ENCODE results near the gene MORN1.

Gene MORN1

DNA sequence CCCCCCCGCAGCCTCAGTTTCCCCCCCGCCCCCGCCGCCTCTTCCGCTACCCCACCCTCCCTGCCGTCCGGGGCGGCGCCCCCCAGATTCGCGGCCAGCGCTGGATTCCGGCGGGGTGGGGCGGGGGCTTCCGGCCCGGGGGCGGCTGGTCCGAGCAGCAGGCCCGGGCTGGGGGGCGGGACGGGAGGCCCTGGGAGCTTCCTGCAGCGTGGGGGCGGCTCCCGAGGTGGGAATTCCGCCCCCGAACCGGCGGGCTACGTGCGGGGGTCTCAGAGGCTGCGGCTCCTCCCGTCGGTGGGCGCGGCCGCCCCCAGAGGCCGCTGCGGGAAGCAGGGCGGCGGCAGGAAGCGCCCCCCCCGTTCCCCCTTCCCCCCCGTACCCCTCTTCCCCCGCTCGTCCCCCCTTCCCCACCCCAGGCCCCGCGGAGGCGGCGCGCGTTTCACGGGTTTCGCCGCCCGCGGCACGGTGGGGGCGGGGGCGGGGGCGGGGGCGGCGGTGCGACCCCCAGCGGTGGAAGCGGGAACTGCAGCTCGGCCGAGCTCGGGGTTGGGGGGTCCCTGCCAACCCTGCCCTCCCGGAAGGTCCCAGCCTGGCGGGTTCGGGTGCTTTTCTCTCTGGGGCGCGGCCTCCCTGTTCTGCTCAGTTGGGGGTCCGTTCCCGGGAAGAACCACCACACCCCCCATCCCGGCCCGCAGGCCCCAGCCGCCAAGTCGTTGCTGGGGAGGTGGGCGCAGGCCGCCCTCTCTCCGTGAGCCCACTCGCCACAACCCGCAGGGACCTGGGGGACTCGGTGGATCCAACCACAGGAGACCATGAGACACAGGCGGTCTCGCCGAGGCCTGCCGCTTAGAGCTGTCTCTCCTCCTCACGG is 76.3 kb downstream of the MORN1 start:
- Histone ChIP-seq H3K9ac (ENCODE audit: low read length) (peak overlapping the region; percentile 45), H3K9me3 (ENCODE audit: control insufficient read depth, low read depth, low read length) (no peaks in the 10 kb centered on the region), H3K4me1 (ENCODE audit: control insufficient read depth, low read depth, low read length) (peaks cover 16% of the 10 kb centered on the region), H3K36me3 (ENCODE audit: control insufficient read depth, low read depth, low read length) (no peaks in the 10 kb centered on the region), H3K27me3 (ENCODE audit: control insufficient read depth, insufficient read depth, low read length) (no peaks in the 10 kb centered on the region), H3K4me3 (ENCODE audit: low read length) (peak overlapping the region; percentile 48), H3K27ac (ENCODE audit: low read length) (no peak overlapping the region)

DNA sequence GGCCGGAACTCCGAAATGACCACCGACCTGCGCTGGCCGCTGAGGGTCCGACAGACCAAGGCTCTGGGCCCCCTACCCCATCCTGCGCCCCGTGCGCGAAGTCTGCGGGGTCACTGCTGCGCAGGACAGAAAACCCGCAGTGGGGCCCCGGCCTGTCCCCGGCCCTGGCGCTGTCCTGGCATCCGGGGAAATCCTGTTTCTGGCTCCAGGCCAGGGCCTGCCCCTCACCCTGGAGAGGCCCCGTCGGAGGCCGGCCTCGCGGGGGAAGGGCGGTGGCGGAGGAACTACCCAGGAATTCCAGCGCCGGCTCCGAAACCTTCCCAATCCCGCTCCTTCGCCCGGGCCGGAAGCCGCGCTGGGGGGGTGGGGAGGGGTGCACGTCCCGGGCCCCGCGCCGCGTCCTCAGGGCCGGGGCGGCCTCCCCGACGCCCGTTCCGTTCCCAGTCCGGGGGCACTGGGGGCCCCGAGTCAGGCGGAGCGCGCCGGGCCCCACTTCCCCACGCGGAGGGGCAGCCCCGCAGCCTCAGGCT is 77.0 kb downstream of the MORN1 start:
- no peak overlapping the region for H3K27ac ChIP-seq (ENCODE audit: low read length)
- H3K4me1 ChIP-seq (ENCODE audit: control insufficient read depth, low read depth, low read length), result peaks cover 16% of the 10 kb centered on the region

DNA sequence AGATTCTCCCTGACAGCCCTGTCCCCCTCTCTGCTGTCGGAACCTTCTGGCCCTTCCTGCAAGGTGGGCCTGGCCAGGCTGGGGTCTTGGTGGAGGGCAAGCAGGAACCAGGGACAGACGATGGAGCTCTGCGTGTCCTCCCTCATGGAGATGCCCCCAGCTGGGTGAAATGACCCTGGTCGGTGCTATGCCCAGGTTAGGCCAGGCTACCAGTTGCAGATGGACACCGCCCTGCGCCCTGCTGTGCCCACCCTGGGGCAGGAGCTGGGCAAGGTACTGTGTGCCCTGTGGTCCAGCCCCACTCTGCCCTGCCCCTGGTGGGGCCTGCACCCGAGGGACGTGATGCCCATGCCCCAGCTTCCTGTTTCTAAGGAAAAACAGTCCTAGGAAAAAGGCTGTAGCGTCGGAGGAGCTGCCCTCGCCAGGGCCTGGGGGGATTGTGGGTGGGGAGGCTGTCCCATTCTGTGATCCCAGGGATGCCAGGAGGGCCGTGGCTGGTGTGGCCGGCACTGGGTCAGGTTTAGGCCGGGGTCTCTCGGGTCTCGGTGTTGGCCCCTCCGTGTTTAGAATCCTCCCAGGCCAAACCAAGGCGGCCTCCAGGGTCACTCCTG is 77.6 kb downstream of the MORN1 start:
- Histone ChIP-seq H3K4me1 (ENCODE audit: control insufficient read depth, low read depth, low read length) (peaks cover 16% of the 10 kb centered on the region), H3K27ac (ENCODE audit: low read length) (no peak overlapping the region), H3K9me3 (ENCODE audit: control insufficient read depth, low read depth, low read length) (no peaks in the 10 kb centered on the region), H3K4me3 (ENCODE audit: low read length) (peak overlapping the region; percentile 48), H3K36me3 (ENCODE audit: control insufficient read depth, low read depth, low read length) (no peaks in the 10 kb centered on the region), H3K27me3 (ENCODE audit: control insufficient read depth, insufficient read depth, low read length) (no peaks in the 10 kb centered on the region), H3K9ac (ENCODE audit: low read length) (peak overlapping the region; percentile 56)

More for the DNA sequence above, 77.0 kb downstream of the MORN1 start:
- peak overlapping the region; percentile 56 for H3K9ac ChIP-seq (ENCODE audit: low read length)
- H3K27me3 ChIP-seq (ENCODE audit: control insufficient read depth, insufficient read depth, low read length), result no peaks in the 10 kb centered on the region
- H3K9me3 ChIP-seq (ENCODE audit: control insufficient read depth, low read depth, low read length), result no peaks in the 10 kb centered on the region
- peak overlapping the region; percentile 48 for H3K4me3 ChIP-seq (ENCODE audit: low read length)
- no peaks in the 10 kb centered on the region for H3K36me3 ChIP-seq (ENCODE audit: control insufficient read depth, low read depth, low read length)

DNA sequence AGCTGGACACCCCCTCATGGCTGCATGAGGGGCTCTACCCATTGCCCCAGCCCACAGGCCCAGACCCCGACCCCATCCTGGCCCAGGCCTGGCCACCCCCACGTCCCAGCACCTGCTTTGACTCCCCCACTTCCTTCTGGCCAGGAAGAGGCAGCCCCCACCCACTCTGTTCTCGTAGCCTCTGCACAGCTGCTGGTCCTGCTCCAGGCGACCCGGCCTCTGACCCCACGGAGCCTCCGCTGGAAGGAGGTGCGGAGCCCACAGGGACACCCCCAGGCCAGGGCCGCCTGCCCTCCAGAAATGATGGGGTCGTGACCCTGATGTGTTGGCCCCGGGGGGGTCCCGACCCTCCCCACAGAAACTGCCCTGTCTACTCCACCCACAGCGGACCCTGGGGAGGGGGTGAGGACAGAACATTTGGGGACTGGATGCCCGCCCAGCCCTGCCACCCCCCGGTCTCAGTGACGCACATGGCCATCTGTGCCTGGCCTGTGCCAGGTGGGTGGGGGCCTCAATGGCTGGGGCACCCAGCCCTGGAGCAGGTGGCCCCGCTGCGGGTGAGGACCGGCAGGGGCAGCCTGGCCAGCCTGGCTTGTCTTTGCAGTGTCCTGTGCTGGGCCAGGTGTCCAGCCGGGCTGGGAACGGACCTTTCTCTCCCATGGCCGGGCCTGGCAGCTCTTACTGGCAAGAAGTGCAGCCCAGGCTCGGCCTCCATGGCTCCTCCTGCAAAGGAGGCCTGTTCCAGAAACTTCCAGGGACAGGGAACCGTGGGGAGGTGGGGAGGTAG is 78.6 kb downstream of the MORN1 start:
- Histone ChIP-seq H3K36me3 (ENCODE audit: control insufficient read depth, low read depth, low read length) (peaks cover 9% of the 10 kb centered on the region), H3K27ac (ENCODE audit: low read length) (no peak overlapping the region), H3K4me1 (ENCODE audit: control insufficient read depth, low read depth, low read length) (peaks cover 16% of the 10 kb centered on the region), H3K27me3 (ENCODE audit: control insufficient read depth, insufficient read depth, low read length) (no peaks in the 10 kb centered on the region), H3K9me3 (ENCODE audit: control insufficient read depth, low read depth, low read length) (no peaks in the 10 kb centered on the region), H3K4me3 (ENCODE audit: low read length) (no peak overlapping the region), H3K9ac (ENCODE audit: low read length) (no peak overlapping the region)

DNA sequence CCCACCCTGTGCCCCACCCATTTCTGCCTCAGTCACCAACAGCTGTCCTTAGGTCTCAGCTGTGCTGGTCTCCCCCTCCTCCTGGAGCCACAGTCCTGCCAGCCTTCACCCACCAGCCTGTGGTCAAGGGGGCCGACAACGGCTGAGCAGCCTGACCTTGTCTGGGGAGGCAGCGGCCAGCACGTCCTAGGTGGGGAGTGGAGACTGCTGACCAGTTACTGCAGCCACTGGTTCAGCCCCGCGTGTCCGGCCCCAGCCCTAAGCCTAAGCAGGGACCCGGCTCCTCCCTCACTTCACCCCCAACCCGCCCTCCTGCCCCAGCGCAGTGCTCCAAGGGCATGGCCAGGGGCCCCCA is 79.2 kb downstream of the MORN1 start:
- no peak overlapping the region for H3K4me3 ChIP-seq (ENCODE audit: low read length)
- H3K4me1 ChIP-seq (ENCODE audit: control insufficient read depth, low read depth, low read length), result peaks cover 16% of the 10 kb centered on the region
- H3K36me3 ChIP-seq (ENCODE audit: control insufficient read depth, low read depth, low read length), result peaks cover 15% of the 10 kb centered on the region
- no peak overlapping the region for H3K27ac ChIP-seq (ENCODE audit: low read length)
- H3K27me3 ChIP-seq (ENCODE audit: control insufficient read depth, insufficient read depth, low read length), result no peaks in the 10 kb centered on the region
- no peaks in the 10 kb centered on the region for H3K9me3 ChIP-seq (ENCODE audit: control insufficient read depth, low read depth, low read length)
- H3K9ac ChIP-seq (ENCODE audit: low read length), result no peak overlapping the region

DNA sequence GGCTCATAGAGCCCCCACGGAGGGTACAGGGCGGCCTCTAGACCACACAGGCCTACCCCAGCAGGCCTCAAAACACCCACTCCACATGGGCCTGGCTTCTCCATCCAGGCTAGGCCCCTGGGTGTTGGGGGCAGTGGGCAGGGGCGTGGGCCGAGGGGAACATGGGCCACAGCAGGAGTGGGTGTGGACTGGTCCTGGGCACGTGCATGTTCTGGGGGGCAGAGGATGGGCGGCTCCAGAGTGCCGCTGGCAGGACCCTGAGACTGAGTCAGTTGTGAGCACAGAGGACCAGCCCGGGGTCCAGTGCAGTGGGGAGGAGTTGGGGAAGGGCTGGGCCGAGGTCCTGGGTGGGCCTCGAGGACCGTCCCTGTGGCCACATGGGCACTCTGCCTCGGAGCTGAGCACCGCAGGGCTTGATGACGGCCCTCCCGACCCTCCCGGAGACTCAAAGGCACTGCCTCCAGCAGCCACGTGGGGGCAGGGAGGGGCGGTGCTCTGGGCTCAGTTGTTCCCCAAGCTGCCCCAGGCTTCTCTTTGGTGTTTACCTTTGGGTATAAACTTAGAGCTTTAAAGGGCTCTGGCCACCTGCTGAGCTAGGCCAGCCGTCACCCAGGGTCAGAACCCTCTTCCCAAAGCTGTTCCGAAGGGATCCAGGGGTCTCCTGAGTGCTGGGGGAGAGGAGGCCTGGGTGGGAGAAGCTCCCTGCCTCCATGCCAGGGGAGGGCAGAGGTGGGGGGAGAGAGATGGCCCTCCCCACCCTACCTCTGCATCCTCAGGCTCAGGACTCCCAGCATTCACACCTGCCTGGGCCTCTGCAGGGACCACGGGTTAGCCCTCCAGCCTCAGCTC is 79.9 kb downstream of the MORN1 start:
- H3K9me3 ChIP-seq (ENCODE audit: control insufficient read depth, low read depth, low read length), result no peaks in the 10 kb centered on the region
- H3K27ac ChIP-seq (ENCODE audit: low read length), result no peak overlapping the region
- peaks cover 15% of the 10 kb centered on the region for H3K36me3 ChIP-seq (ENCODE audit: control insufficient read depth, low read depth, low read length)
- H3K4me3 ChIP-seq (ENCODE audit: low read length), result no peak overlapping the region
- H3K27me3 ChIP-seq (ENCODE audit: control insufficient read depth, insufficient read depth, low read length), result no peaks in the 10 kb centered on the region
- peaks cover 16% of the 10 kb centered on the region for H3K4me1 ChIP-seq (ENCODE audit: control insufficient read depth, low read depth, low read length)
- peak overlapping the region; percentile 20 for H3K9ac ChIP-seq (ENCODE audit: low read length)

DNA sequence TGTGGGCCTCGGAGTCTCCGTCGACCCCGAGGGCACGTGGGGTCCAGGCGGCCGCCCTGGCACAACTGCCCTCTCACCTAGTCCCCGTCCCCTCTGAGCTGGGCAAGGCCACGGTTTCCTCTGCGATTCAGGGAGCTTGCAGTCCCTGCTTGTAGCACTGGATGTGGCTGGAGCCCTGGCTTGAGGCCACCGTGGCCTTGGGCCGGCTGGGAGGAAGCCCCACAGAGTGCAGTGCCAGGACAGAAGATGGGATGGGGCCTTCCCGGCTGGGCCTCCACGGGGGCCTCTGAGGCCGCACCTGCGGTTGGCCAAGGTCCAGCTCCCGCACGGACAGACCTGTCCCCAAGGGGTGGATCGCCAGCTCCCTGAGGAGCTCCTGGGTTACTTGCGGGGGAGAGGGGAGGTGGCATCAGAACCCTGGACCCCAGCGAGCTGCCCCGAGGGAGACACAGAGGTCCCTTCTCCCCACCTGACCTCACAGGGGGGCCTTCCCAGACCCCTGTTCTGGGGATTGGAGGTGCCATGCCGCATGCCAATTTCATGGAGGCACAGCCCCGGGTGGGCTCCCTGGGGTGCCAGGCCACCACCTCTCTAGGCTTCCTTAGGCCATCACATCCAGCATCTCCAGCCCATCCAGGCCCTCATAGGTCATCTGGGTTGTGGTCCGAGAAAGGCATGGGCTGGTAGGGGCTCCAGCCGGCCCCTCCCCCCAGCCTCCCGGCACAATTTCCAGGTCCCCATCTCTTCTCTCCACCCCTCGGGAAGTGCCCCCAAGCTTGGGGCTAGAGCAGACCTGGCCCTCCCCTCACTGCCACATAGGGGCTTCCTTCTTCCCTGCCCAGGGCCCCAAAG is 80.8 kb downstream of the MORN1 start:
- Histone ChIP-seq H3K27ac (ENCODE audit: low read length) (no peak overlapping the region), H3K4me1 (ENCODE audit: control insufficient read depth, low read depth, low read length) (peaks cover 16% of the 10 kb centered on the region), H3K9ac (ENCODE audit: low read length) (peak overlapping the region; percentile 20), H3K36me3 (ENCODE audit: control insufficient read depth, low read depth, low read length) (peaks cover 15% of the 10 kb centered on the region), H3K27me3 (ENCODE audit: control insufficient read depth, insufficient read depth, low read length) (no peaks in the 10 kb centered on the region), H3K4me3 (ENCODE audit: low read length) (no peak overlapping the region), H3K9me3 (ENCODE audit: control insufficient read depth, low read depth, low read length) (no peaks in the 10 kb centered on the region)

DNA sequence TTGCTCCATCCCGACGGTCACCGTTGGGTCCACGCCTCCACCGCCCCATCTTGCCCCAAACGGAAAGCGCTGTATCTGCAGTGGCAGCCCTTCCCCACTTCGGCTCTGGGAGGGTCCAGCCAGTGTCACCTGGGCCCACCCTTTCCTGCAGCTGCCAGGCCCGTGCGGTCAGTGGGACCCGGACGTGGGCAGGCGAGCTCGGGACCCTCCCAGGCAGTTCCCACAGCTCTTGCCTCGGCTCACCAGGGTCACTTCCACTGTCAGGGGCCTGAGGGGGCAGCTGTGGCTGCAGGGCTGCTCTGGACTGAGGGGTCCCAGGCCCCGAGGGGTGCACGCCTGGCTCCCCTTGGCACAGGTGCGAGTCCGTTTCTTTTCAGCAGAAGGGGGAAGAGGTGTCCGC is 82.5 kb downstream of the MORN1 start:
- no peaks in the 10 kb centered on the region for H3K9me3 ChIP-seq (ENCODE audit: control insufficient read depth, low read depth, low read length)
- no peak overlapping the region for H3K9ac ChIP-seq (ENCODE audit: low read length)
- no peaks in the 10 kb centered on the region for H3K27me3 ChIP-seq (ENCODE audit: control insufficient read depth, insufficient read depth, low read length)
- no peak overlapping the region for H3K4me3 ChIP-seq (ENCODE audit: low read length)
- H3K36me3 ChIP-seq (ENCODE audit: control insufficient read depth, low read depth, low read length), result peaks cover 25% of the 10 kb centered on the region
- H3K27ac ChIP-seq (ENCODE audit: low read length), result no peak overlapping the region
- peaks cover 12% of the 10 kb centered on the region for H3K4me1 ChIP-seq (ENCODE audit: control insufficient read depth, low read depth, low read length)

DNA sequence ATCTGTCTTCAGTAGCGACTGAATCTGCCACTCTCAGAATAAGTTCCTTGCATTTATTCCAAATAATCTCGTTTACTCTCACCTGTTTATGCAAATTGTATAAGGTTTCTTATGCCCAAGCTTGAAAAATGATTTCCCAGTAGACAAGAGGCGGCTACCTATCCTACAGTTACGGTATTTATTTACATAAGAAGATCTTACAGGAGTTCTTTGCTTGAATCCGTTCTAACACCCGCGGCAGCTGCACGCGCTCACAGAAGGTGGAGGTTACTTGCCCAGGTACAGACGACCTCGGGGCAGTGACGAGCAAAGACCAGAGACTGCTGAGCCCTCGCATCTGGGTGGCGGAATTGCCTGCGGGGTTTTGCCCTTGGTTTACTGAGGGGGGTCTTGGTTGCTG is 83.4 kb downstream of the MORN1 start:
- peaks cover 10% of the 10 kb centered on the region for H3K4me1 ChIP-seq (ENCODE audit: control insufficient read depth, low read depth, low read length)
- H3K36me3 ChIP-seq (ENCODE audit: control insufficient read depth, low read depth, low read length), result peaks cover 31% of the 10 kb centered on the region
- no peak overlapping the region for H3K9ac ChIP-seq (ENCODE audit: low read length)
- no peaks in the 10 kb centered on the region for H3K27me3 ChIP-seq (ENCODE audit: control insufficient read depth, insufficient read depth, low read length)
- no peak overlapping the region for H3K4me3 ChIP-seq (ENCODE audit: low read length)
- H3K27ac ChIP-seq (ENCODE audit: low read length), result no peak overlapping the region
- no peaks in the 10 kb centered on the region for H3K9me3 ChIP-seq (ENCODE audit: control insufficient read depth, low read depth, low read length)

DNA sequence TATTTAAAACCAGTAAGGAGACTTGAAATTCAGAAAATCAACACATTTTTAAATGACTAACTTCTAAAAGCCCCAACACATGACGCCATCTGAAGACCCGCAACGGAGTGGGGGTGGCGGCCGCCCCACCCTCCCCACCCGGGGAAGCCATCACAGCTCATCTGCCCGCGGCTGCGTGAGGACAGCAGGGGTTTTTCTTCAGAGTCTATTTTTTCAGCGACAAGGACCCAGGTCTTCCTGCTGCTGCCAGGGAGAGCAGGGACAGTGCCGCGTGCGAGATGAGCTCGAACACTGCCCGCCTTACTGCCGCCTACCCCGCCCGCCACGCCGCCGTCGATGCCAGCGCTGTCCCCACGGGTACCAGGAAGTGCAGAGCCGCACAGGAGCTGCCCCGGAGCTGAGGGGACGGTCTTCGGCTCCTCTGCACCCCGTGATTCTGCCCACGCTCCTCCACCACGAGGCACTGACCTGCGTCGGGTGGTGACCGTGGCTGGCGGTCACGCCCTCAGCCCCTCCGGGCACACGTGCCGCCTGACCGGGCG is 84.2 kb downstream of the MORN1 start:
- H3K36me3 ChIP-seq (ENCODE audit: control insufficient read depth, low read depth, low read length), result peaks cover 31% of the 10 kb centered on the region
- peaks cover 10% of the 10 kb centered on the region for H3K4me1 ChIP-seq (ENCODE audit: control insufficient read depth, low read depth, low read length)
- no peaks in the 10 kb centered on the region for H3K9me3 ChIP-seq (ENCODE audit: control insufficient read depth, low read depth, low read length)
- no peak overlapping the region for H3K9ac ChIP-seq (ENCODE audit: low read length)
- no peak overlapping the region for H3K4me3 ChIP-seq (ENCODE audit: low read length)
- no peak overlapping the region for H3K27ac ChIP-seq (ENCODE audit: low read length)
- H3K27me3 ChIP-seq (ENCODE audit: control insufficient read depth, insufficient read depth, low read length), result no peaks in the 10 kb centered on the region
